Fibroblast of skin of scalp (primary cell): ENCODE results near the gene ING4.
A peak's percentile ranks its signal among the peaks of the same experiment; 100 is the strongest.

Source experiments
- DNase-seq: peaks from one replicate; pipeline ENCODE4 v3.0.0-alpha.2; 2013

The ING4 gene

GRCh38 chr12:6605421-6606330 is 57.2 kb downstream of the ING4 start:
- DNase-seq: peak; percentile 39

DNA sequence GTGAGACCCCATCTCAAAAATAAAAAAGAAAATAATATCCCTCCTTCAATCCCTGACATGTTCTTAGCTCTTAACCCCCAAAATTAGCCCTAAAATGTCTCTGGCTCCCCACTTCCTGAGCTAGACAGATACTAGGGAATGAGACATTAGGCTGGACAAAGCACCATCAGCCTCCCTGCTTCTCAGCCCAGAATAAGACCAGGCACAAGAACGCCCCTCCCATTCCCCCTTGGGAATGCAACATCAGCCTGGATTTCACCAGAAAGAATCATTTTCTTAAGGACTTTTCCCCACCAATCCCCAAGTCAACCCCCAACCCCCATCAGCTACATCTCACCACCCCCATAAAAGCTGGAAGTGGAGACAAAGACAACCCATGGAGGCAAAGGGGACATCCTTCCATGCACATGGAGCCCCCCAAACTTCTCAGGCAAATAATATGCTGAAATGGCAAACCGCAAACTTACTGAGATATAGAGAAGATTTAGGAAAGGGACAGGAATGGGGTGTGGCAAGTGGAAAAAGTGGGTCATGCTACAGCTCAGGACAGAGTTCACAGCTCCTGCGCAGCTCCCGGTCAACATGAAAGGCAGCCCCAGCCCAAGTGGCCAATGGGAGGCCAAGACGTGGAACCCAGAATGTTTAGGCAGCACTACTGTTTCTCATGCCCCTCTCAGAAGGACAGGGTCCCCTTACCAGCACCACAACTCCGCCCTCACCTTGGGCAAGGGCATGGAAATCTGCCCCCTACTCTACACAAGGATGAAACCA is 58.5 kb downstream of the ING4 start:
- peak; percentile 86 for DNase-seq

- peak; percentile 74 for DNase-seq
Measured at GRCh38 chr12:6603095-6603567, 59.8 kb downstream of the ING4 start.

GRCh38 chr12:6602526-6602925 is 60.4 kb downstream of the ING4 start:
- no peak for DNase-seq
